ENCODE results near the gene TTC14.

DNA sequence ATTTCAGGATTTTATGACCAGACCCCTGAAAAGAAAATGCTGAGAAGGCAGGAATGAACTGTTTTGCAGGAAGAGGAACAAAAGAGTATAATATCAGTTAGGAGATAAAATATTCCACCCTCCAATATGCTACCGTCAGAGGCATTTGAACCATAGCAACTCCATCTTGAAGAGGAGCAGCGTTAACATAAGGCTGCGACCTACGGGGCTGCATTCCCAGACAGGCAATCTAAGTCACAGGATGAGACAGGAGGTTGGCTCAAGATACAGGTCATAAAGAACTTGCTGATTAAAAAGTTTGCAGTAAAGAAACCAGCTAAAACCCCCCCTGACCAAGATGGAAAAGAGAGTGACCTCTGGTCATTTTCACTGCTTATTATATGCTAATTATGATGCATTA is 54.4 kb downstream of the TTC14 start:
- TF ChIP-seq SUZ12 (IDR thresholded peaks at IDR 0.05) (no peak), BHLHE40 (IDR thresholded peaks at IDR 0.05; ENCODE audit: borderline replicate concordance) (no peak), SP1 (IDR thresholded peaks at IDR 0.05) (no peak), LEF1 (IDR thresholded peaks at IDR 0.05; ENCODE audit: borderline replicate concordance) (no peak)
- TF ChIP-seq, protein P1, sequence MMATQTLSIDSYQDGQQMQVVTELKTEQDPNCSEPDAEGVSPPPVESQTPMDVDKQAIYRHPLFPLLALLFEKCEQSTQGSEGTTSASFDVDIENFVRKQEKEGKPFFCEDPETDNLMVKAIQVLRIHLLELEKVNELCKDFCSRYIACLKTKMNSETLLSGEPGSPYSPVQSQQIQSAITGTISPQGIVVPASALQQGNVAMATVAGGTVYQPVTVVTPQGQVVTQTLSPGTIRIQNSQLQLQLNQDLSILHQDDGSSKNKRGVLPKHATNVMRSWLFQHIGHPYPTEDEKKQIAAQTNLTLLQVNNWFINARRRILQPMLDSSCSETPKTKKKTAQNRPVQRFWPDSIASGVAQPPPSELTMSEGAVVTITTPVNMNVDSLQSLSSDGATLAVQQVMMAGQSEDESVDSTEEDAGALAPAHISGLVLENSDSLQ (IDR thresholded peaks at IDR 0.05): no peak
